A673 (cell line): Measurements from ENCODE around the gene DUSP1.

Experiments used
- CTCF ChIP-seq: fragments of 300-800, 200-600 bp; sonication (generic); conservative IDR thresholded peaks from 2 replicates; pipeline ENCODE4 v1.5.1; 2017; ENCODE audit warnings: low read depth, mild to moderate bottlenecking, antibody characterized with exemption, low read length, moderate library complexity, mixed read lengths
- EZH2 ChIP-seq: fragments of 200-600 bp; sonication (generic); IDR thresholded peaks from 2 replicates; pipeline ENCODE4 v1.6.1; 2017; ENCODE audit warnings: borderline replicate concordance, low read depth, mild to moderate bottlenecking, mixed read lengths, antibody characterized with exemption, low read length; ENCODE audit not compliant: poor library complexity, severe bottlenecking

GRCh38 chr5:172771439-172772111 lies 580 bp upstream of the DUSP1 start:
- no peak for TF ChIP-seq CTCF
- no peak for TF ChIP-seq EZH2
